ENCODE results near the gene CASP9.

DNA sequence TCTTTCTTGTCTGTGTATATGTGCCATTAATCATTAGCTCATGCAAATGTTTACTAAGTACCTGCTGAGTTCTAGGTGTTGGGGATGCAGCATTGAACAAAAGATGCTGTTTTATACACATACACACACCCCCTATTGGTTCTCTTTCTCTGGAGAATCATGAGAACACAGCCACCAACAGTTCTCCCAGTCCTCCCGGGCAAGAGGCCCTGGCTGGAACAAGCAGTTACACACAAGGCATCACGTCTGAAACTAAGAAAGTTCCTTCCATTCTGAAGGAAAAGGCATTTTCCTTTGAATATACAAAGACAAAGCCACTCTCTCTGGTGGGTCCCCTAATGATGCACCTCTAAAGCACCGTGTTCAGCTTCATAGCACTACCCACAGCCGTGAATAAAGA lies 10.8 kb downstream of the CASP9 start:
- TF ChIP-seq, protein P1, sequence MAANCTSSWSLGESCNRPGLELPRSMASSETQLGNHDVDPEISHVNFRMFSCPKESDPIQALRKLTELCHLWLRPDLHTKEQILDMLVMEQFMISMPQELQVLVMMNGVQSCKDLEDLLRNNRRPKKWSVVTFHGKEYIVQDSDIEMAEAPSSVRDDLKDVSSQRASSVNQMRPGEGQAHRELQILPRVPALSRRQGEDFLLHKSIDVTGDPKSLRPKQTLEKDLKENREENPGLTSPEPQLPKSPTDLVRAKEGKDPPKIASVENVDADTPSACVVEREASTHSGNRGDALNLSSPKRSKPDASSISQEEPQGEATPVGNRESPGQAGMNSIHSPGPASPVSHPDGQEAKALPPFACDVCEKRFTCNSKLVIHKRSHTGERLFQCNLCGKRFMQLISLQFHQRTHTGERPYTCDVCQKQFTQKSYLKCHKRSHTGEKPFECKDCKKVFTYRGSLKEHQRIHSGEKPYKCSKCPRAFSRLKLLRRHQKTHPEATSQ (CRISPR knock-in tag; IDR thresholded peaks at IDR 0.05; ENCODE audit: borderline replicate concordance) = no peak
- TF ChIP-seq, protein P2, sequence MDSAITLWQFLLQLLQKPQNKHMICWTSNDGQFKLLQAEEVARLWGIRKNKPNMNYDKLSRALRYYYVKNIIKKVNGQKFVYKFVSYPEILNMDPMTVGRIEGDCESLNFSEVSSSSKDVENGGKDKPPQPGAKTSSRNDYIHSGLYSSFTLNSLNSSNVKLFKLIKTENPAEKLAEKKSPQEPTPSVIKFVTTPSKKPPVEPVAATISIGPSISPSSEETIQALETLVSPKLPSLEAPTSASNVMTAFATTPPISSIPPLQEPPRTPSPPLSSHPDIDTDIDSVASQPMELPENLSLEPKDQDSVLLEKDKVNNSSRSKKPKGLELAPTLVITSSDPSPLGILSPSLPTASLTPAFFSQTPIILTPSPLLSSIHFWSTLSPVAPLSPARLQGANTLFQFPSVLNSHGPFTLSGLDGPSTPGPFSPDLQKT (CRISPR knock-in tag; IDR thresholded peaks at IDR 0.05; ENCODE audit: borderline replicate concordance) = no peak
- TF ChIP-seq, protein P3, sequence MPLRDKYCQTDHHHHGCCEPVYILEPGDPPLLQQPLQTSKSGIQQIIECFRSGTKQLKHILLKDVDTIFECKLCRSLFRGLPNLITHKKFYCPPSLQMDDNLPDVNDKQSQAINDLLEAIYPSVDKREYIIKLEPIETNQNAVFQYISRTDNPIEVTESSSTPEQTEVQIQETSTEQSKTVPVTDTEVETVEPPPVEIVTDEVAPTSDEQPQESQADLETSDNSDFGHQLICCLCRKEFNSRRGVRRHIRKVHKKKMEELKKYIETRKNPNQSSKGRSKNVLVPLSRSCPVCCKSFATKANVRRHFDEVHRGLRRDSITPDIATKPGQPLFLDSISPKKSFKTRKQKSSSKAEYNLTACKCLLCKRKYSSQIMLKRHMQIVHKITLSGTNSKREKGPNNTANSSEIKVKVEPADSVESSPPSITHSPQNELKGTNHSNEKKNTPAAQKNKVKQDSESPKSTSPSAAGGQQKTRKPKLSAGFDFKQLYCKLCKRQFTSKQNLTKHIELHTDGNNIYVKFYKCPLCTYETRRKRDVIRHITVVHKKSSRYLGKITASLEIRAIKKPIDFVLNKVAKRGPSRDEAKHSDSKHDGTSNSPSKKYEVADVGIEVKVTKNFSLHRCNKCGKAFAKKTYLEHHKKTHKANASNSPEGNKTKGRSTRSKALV (CRISPR knock-in tag; IDR thresholded peaks at IDR 0.05) = no peak
- no peak for TF ChIP-seq ZNF451 (CRISPR knock-in tag; IDR thresholded peaks at IDR 0.05)

Data from HepG2 (cell line).